Sigmoid colon (tissue), 7 donors: Measurements from ENCODE around the gene BCL2A1. TPM values are rescaled to one million over a fixed set of nuclear protein-coding genes. Genes with fewer than 3 reads are reported as not detected.
"Not testable (repeated sequence)": the region's sequence is repeated elsewhere in the genome, so short reads cannot be mapped to it uniquely, and the experiment has no call there.

Experiments used
- DNase-seq: peaks from one replicate; pipeline ENCODE4 v3.0.0-alpha.2; 2019
- H3K27ac ChIP-seq, 4 donors: fragments of 200-600 bp; sonication (generic); one replicate each; pipeline ENCODE4 v1.5.1; 2016 to 2019; ENCODE audit warnings: mild to moderate bottlenecking in 1 of 4
- H3K27me3 ChIP-seq, 3 donors: fragments of 200-600 bp; sonication (generic); one replicate each; pipeline ENCODE4 v1.5.1; 2019; ENCODE audit warnings: mild to moderate bottlenecking in 1 of 3
- H3K36me3 ChIP-seq, 4 donors: fragments of 200-600 bp; sonication (generic); one replicate each; pipeline ENCODE4 v1.5.1; 2016 to 2019
- H3K4me1 ChIP-seq, 4 donors: fragments of 200-600 bp; sonication (generic); one replicate each; pipeline ENCODE4 v1.5.1; 2017 to 2019
- H3K4me3 ChIP-seq, 4 donors: fragments of 200-600 bp; sonication (generic); one replicate each; pipeline ENCODE4 v1.5.1; 2017 to 2019; ENCODE audit warnings: mild to moderate bottlenecking in 2 of 4, moderate library complexity in 1 of 4
- H3K9me3 ChIP-seq, 4 donors: fragments of 200-600 bp in 3 of 4; sonication (generic) in 3 of 4; one replicate each; pipeline versions ENCODE4 v1.5.1 to v1.6.1; 2013 to 2019
- CTCF ChIP-seq, 4 experiments: fragments of 450-650 bp in 3 of 4; fragments of 200-600 bp in 1 of 4; IDR thresholded peaks; one replicate each; pipeline ENCODE4 v1.5.1; 2016 to 2019; ENCODE audit warnings: antibody characterized with exemption in 4 of 4, mild to moderate bottlenecking in 3 of 4, moderate library complexity in 2 of 4
- EP300 ChIP-seq, 4 donors: sonication (generic); formaldehyde crosslinking; IDR thresholded peaks; one replicate each; pipeline ENCODE4 v1.6.1; 2017; ENCODE audit warnings: antibody characterized with exemption in 4 of 4
- POLR2A ChIP-seq, 2 donors: fragments of 450-650 bp; IDR thresholded peaks; one replicate each; pipeline ENCODE4 v1.6.1; 2016; ENCODE audit warnings: antibody characterized with exemption in 2 of 2, mild to moderate bottlenecking in 2 of 2, moderate library complexity in 2 of 2
- POLR2AphosphoS5 ChIP-seq, 4 donors: sonication (generic); formaldehyde crosslinking; IDR thresholded peaks; one replicate each; pipeline ENCODE4 v1.6.1; 2017; ENCODE audit warnings: antibody characterized with exemption in 4 of 4
- WGBS, 2 donors: extraction: QIAGEN DNeasy Blood & Tissue Kit; methylation state at CpG; one replicate each; pipeline ENCODE4 v1.1.7; 2013; 5-methylcytosine and 5-hydroxymethylcytosine counted together
- intact Hi-C: fragments of 100-400 bp; cut with DNase I; formaldehyde crosslinking; loops from one replicate; pipeline ENCODE4 v1.15.1; 2023
- polyA plus RNA-seq, 3 donors: library from polyadenylated mRNA; stranded (reverse); fragments of 200-250 nt; gene quantifications; one replicate each; pipeline ENCODE4 v1.2.3, GENCODE V29; 2013
- total RNA-seq, 4 donors: library from RNA; depleted of rRNA; stranded (reverse); fragments of >200 nt; gene quantifications; one replicate each; pipeline ENCODE4 v1.1.0, GENCODE V29; 2016
- donor health status: healthy with polysubstance abuse.
- donor health status: Bipolar disorder and iron deficiency.
- donor health status: healthy.

The BCL2A1 gene
- total and polyA plus RNA-seq, 7 donors: 1.9 to 19.4 (median 6.6) TPM; not detected in 3

GRCh38 chr15:80012060-80012726 is 41.2 kb upstream of the BCL2A1 start:
- WGBS, 2 donors: 76 to 77% methylated on average over 6 of the region's 6 CpGs
- no peaks in the 10 kb centered on the region for H3K4me1 ChIP-seq
- DNase-seq: no peak
- no peaks in the 10 kb centered on the region for H3K9me3 ChIP-seq
- intact Hi-C loops: no loop called here
- no peaks in the 10 kb centered on the region for H3K27me3 ChIP-seq
- no peak overlapping the region for H3K4me3 ChIP-seq
- H3K27ac ChIP-seq: no peak overlapping the region
- no peaks in the 10 kb centered on the region for H3K36me3 ChIP-seq
- no peak for TF ChIP-seq CTCF (IDR thresholded peaks at IDR 0.05)
- no peak for TF ChIP-seq POLR2AphosphoS5 (IDR thresholded peaks at IDR 0.05)
- TF ChIP-seq EP300 (IDR thresholded peaks at IDR 0.05): no peak
- no peak for TF ChIP-seq POLR2A (IDR thresholded peaks at IDR 0.05)

- DNase-seq: no peak
- Histone ChIP-seq H3K4me3 (no peak overlapping the region), H3K36me3 (no peaks in the 10 kb centered on the region), H3K9me3 (no peaks in the 10 kb centered on the region), H3K27me3 (no peaks in the 10 kb centered on the region), H3K27ac (no peak overlapping the region), H3K4me1 (no peaks in the 10 kb centered on the region)
- no peak for TF ChIP-seq EP300 (IDR thresholded peaks at IDR 0.05)
- TF ChIP-seq POLR2AphosphoS5 (IDR thresholded peaks at IDR 0.05): no peak
- no peak for TF ChIP-seq POLR2A (IDR thresholded peaks at IDR 0.05)
- no peak for TF ChIP-seq CTCF (IDR thresholded peaks at IDR 0.05)
- intact Hi-C loops: no loop called here
- 75 to 76% methylated on average over 3 of the region's 3 CpGs for WGBS, 2 donors
Observed at GRCh38 chr15:80011596-80011995, 40.6 kb upstream of the BCL2A1 start.

GRCh38 chr15:80011041-80011523 is 40.1 kb upstream of the BCL2A1 start:
- H3K4me1 ChIP-seq, H3K4me3 ChIP-seq, H3K36me3 ChIP-seq, DNase-seq, H3K27me3 ChIP-seq, H3K27ac ChIP-seq, H3K9me3 ChIP-seq, intact Hi-C loops: not testable (repeated sequence)
- 84 to 90% methylated on average over 9 of the region's 9 CpGs for WGBS, 2 donors

GRCh38 chr15:80010131-80010673 is 39.2 kb upstream of the BCL2A1 start:
- H3K4me3 ChIP-seq: no peak overlapping the region
- no peak for DNase-seq
- no peaks in the 10 kb centered on the region for H3K4me1 ChIP-seq
- TF ChIP-seq EP300 (IDR thresholded peaks at IDR 0.05) (no peak), POLR2AphosphoS5 (IDR thresholded peaks at IDR 0.05) (no peak), POLR2A (IDR thresholded peaks at IDR 0.05) (no peak), CTCF (IDR thresholded peaks at IDR 0.05) (no peak)
- WGBS, 2 donors: 42 to 66% methylated on average over 6 of the region's 6 CpGs
- H3K9me3 ChIP-seq: no peaks in the 10 kb centered on the region
- H3K27me3 ChIP-seq: no peaks in the 10 kb centered on the region
- no peaks in the 10 kb centered on the region for H3K36me3 ChIP-seq
- intact Hi-C loops: no loop called here
- H3K27ac ChIP-seq: no peak overlapping the region

- H3K27me3 ChIP-seq: no peaks in the 10 kb centered on the region
- intact Hi-C loops: no loop called here
- WGBS, 2 donors: 86 to 91% methylated on average over 5 of the region's 5 CpGs
- H3K4me1 ChIP-seq: no peaks in the 10 kb centered on the region
- TF ChIP-seq CTCF (IDR thresholded peaks at IDR 0.05) (no peak), POLR2AphosphoS5 (IDR thresholded peaks at IDR 0.05) (no peak), POLR2A (IDR thresholded peaks at IDR 0.05) (no peak)
- H3K27ac ChIP-seq: no peak overlapping the region
- DNase-seq: no peak
- no peak overlapping the region for H3K4me3 ChIP-seq
- no peaks in the 10 kb centered on the region for H3K9me3 ChIP-seq
- H3K36me3 ChIP-seq: no peaks in the 10 kb centered on the region
Observed at GRCh38 chr15:80007532-80007931, 36.5 kb upstream of the BCL2A1 start.
